Uterus (tissue), 2 donors: ENCODE measurements around the gene H6PD.

Experiments
- CTCF ChIP-seq, 4 experiments: fragments of 200-600 bp in 2 of 4; fragments of 450-650 bp in 2 of 4; sonication (generic) in 2 of 4; IDR thresholded peaks; one replicate each; pipeline ENCODE4 v1.5.1; 2016 to 2019; ENCODE audit warnings: antibody characterized with exemption in 4 of 4, mild to moderate bottlenecking in 2 of 4, moderate library complexity in 1 of 4
- POLR2A ChIP-seq, 2 donors: fragments of 450-650 bp; IDR thresholded peaks; one replicate each; pipeline ENCODE4 v1.6.1; 2016; ENCODE audit warnings: antibody characterized with exemption in 2 of 2, mild to moderate bottlenecking in 1 of 2, moderate library complexity in 1 of 2

GRCh38 chr1:9298282-9298681, 63.7 kb downstream of the H6PD start:
- TF ChIP-seq POLR2A (IDR thresholded peaks at IDR 0.05) = no peak
- no peak for TF ChIP-seq CTCF (IDR thresholded peaks at IDR 0.05)
